Activated CD8-positive, alpha-beta memory T cell treated with anti-CD3 and anti-CD28 coated beads, Interleukin-2, amount 10 ng/mL, durations not matched to agents 7 days and 5 days (primary cell): Measurements from ENCODE around the gene ANKDD1A. TPM values are rescaled to one million over a fixed set of nuclear protein-coding genes. Genes with fewer than 3 reads are reported as not detected.

Experiments
- ATAC-seq: fragments of 150-1000 bp; cut with Tn5 transposase; one replicate; pipeline ENCODE4 v1.10.0; 2021; ENCODE audit warnings: moderate library complexity
- CTCF ChIA-PET: fragments of 350-600 bp; sonication (Branson Sonifier 250); formaldehyde crosslinking; loops from one replicate; lab custom pipeline; 2021; ENCODE audit warnings: antibody characterized with exemption; lab: Charles Lee
- DNase-seq: peaks from one replicate; pipeline ENCODE4 v3.0.0-alpha.2; 2020
- H3K27ac Mint-ChIP-seq: one replicate; pipeline ENCODE4 v1.8.0; 2021; ENCODE audit warnings: mild to moderate bottlenecking, mixed read lengths
- H3K27me3 Mint-ChIP-seq: one replicate; pipeline ENCODE4 v1.8.0; 2021; ENCODE audit warnings: mixed read lengths
- H3K36me3 Mint-ChIP-seq: one replicate; pipeline ENCODE4 v1.8.0; 2021; ENCODE audit warnings: mild to moderate bottlenecking, mixed read lengths
- H3K4me1 Mint-ChIP-seq: one replicate; pipeline ENCODE4 v1.8.0; 2021; ENCODE audit warnings: mixed read lengths
- H3K4me3 Mint-ChIP-seq: one replicate; pipeline ENCODE4 v1.8.0; 2021; ENCODE audit warnings: mild to moderate bottlenecking, moderate library complexity, mixed read lengths
- H3K9me3 Mint-ChIP-seq: one replicate; pipeline ENCODE4 v1.8.0; 2022; ENCODE audit warnings: low read depth, mixed read lengths
- total RNA-seq, 2 experiments: library from RNA; stranded (reverse); gene quantifications; one replicate each; pipeline ENCODE4 v1.2.3, GENCODE V29; 2021

The ANKDD1A gene
- total RNA-seq, 2 experiments from 2014 or later = 13.4 to 24.4 TPM

DNA sequence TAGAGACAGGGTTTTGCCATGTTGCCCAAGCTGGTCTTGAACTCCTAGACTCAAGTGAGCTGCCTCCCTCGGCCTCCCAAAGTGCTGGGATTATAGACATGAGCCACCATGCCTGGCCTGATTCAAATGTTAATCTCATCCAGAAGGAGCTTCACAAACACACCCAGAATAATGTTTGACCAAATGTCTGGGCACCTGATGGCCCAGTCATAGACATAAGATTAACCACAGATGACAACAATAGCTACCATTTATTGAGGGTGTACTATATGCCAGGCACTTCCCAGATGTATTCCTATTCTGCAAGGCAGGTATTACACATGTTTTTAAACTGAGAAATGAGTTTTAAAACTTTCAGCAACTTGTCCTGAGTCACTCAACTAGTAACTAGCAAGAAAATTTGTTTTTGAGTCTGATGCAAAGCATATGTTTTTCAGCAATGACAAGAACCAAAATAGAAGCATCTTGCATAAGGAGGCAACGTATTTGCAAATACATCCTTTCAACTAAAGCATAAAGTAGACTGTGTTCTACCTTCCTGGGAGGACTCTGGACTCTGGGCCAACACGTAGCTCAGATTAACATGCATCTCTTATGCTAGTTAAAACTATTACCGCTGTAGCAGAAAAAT, 86.2 kb downstream of the ANKDD1A start:
- CTCF ChIA-PET = no interaction called here
- peaks cover 5% of the 10 kb centered on the region for H3K4me1 Mint-ChIP-seq
- no peaks in the 10 kb centered on the region for H3K9me3 Mint-ChIP-seq
- H3K27ac Mint-ChIP-seq = no peak overlapping the region
- ATAC-seq (no peak), DNase-seq (no peak)
- peaks cover 2% of the 10 kb centered on the region for H3K36me3 Mint-ChIP-seq
- no peaks in the 10 kb centered on the region for H3K27me3 Mint-ChIP-seq
- no peak overlapping the region for H3K4me3 Mint-ChIP-seq

GRCh38 chr15:65004993-65005392, 93.3 kb downstream of the ANKDD1A start:
- Mint-ChIP-seq H3K4me1 (no peaks in the 10 kb centered on the region), H3K27ac (no peak overlapping the region)
- CTCF ChIA-PET = no interaction called here

GRCh38 chr15:65006876-65007275, 95.2 kb downstream of the ANKDD1A start:
- CTCF ChIA-PET = no interaction called here
- Mint-ChIP-seq H3K27me3 (no peaks in the 10 kb centered on the region), H3K4me3 (no peak overlapping the region), H3K27ac (no peak overlapping the region), H3K4me1 (no peaks in the 10 kb centered on the region), H3K36me3 (peaks cover 18% of the 10 kb centered on the region), H3K9me3 (no peaks in the 10 kb centered on the region)
- ATAC-seq (no peak), DNase-seq (no peak)

More at GRCh38 chr15:65004993-65005392, 93.3 kb downstream of the ANKDD1A start:
- Mint-ChIP-seq H3K4me3 (no peak overlapping the region), H3K9me3 (no peaks in the 10 kb centered on the region), H3K36me3 (peaks cover 14% of the 10 kb centered on the region), H3K27me3 (no peaks in the 10 kb centered on the region)
- no peak for DNase-seq
- no peak for ATAC-seq

Other genes starting within 250 kb of the ANKDD1A start
- not detected for gene RBPMS2, start 136.3 kb upstream of the ANKDD1A start, total RNA-seq
- 10 to 100 TPM; 59.5 to 85.5 TPM for gene PIF1, start 86.3 kb upstream of the ANKDD1A start, total RNA-seq
- gene PLEKHO2, start 70.0 kb upstream of the ANKDD1A start, total RNA-seq = 10 to 100 TPM; 27.8 to 28.4 TPM
- gene SPG21, start 78.0 kb downstream of the ANKDD1A start, total RNA-seq = 10 to 100 TPM; 56.0 to 60.4 TPM
- 10 to 100 TPM; 20.2 to 22.8 TPM for gene MTFMT, start 117.7 kb downstream of the ANKDD1A start, total RNA-seq
- gene SLC51B, start 133.5 kb downstream of the ANKDD1A start, total RNA-seq = not detected
- gene RASL12, start 156.1 kb downstream of the ANKDD1A start, total RNA-seq = not detected
- not detected for gene KBTBD13, start 164.8 kb downstream of the ANKDD1A start, total RNA-seq
- gene UBAP1L, start 203.3 kb downstream of the ANKDD1A start, total RNA-seq = 1 to 10 TPM; 3.3 to 4.7 TPM
- 10 to 100 TPM; 40.0 to 40.2 TPM for gene PDCD7, start 221.9 kb downstream of the ANKDD1A start, total RNA-seq